Lung (tissue), 12 donors: Measurements from ENCODE around the gene FGF14. TPM values are rescaled to one million over a fixed set of nuclear protein-coding genes. Genes with fewer than 3 reads are reported as not detected.

Experiments
- ATAC-seq: fragments of 200-7000 bp; cut with Tn5 transposase; one replicate; pipeline ENCODE4 v1.9.1; 2020; ENCODE audit warnings: moderate number of reproducible peaks; ENCODE audit not compliant: insufficient read depth, low FRiP score
- DNase-seq, 3 donors: peaks; one replicate each; pipeline ENCODE4 v3.0.0-alpha.2; 2013 to 2017
- H3K27ac ChIP-seq, 2 donors: one replicate each; pipeline ENCODE4 v1.5.1; 2013; ENCODE audit warnings: mild to moderate bottlenecking in 2 of 2, moderate library complexity in 2 of 2, control low read depth in 1 of 2, inconsistent platforms in 1 of 2, low read depth in 1 of 2, low read length in 1 of 2
- H3K27me3 ChIP-seq, 3 donors: one replicate each; pipeline ENCODE4 v1.5.1; 2013; ENCODE audit warnings: low read length in 2 of 3; ENCODE audit not compliant: control insufficient read depth in 3 of 3, insufficient read depth in 3 of 3
- H3K36me3 ChIP-seq, 4 donors: one replicate each; pipeline ENCODE4 v1.5.1; 2013; ENCODE audit warnings: low read length in 4 of 4, mild to moderate bottlenecking in 1 of 4, moderate library complexity in 1 of 4; ENCODE audit not compliant: control insufficient read depth in 4 of 4, insufficient read depth in 4 of 4
- H3K4me1 ChIP-seq, 5 donors: one replicate each; pipeline ENCODE4 v1.5.1; 2013; ENCODE audit warnings: low read length in 5 of 5, mild to moderate bottlenecking in 2 of 5, moderate library complexity in 1 of 5; ENCODE audit not compliant: control insufficient read depth in 5 of 5, insufficient read depth in 5 of 5
- H3K4me3 ChIP-seq: one replicate; pipeline ENCODE4 v1.5.1; 2013; ENCODE audit warnings: mild to moderate bottlenecking, control low read depth, moderate library complexity
- H3K9ac ChIP-seq, 2 donors: one replicate each; pipeline ENCODE4 v1.5.1; 2013; ENCODE audit warnings: low read length in 2 of 2, control low read depth in 1 of 2; ENCODE audit not compliant: insufficient read depth in 1 of 2
- H3K9me3 ChIP-seq, 4 donors: one replicate each; pipeline ENCODE4 v1.5.1; 2013; ENCODE audit warnings: low read length in 3 of 4, mild to moderate bottlenecking in 1 of 4, moderate library complexity in 1 of 4; ENCODE audit not compliant: control insufficient read depth in 4 of 4, insufficient read depth in 3 of 4
- WGBS, 2 donors: extraction: QIAGEN DNeasy Blood & Tissue Kit; methylation state at CpG; one replicate each; pipeline ENCODE4 v1.1.7; 2013; 5-methylcytosine and 5-hydroxymethylcytosine counted together
- polyA plus RNA-seq, 2 donors: library from polyadenylated mRNA; stranded (reverse); fragments of 200-250 nt; gene quantifications; one replicate each; pipeline ENCODE4 v1.2.1, GENCODE V29; 2013
- total RNA-seq, 2 donors: library from RNA; depleted of rRNA in 1 of 2; stranded (reverse); fragments of >200 nt in 1 of 2; gene quantifications; one replicate each; pipeline ENCODE4 v1.2.1, GENCODE V29; 2014 to 2021
- TF ChIP-seq, protein P1 (sequence below): IDR thresholded peaks from 2 replicates; pipeline ENCODE4 v1.5.1; 2012; ENCODE audit warnings: mild to moderate bottlenecking; ENCODE audit errors: control extremely low read depth, extremely low read depth
- donor health status: control.
- donor health status: control.
- donor health status: Bipolar disorder and iron deficiency.
- donor health status: healthy.
- donor health status: DM: yes; HTN: yes; CAD: no.

The FGF14 gene
- total and polyA plus RNA-seq, 4 donors, result 0.59 to 12.9 (median 2.3) TPM

GRCh38 chr13:101898676-101899075 is 503.2 kb downstream of the FGF14 start:
- Histone ChIP-seq H3K36me3 (no peaks in the 10 kb centered on the region), H3K4me1 (no peaks in the 10 kb centered on the region), H3K27ac (no peak overlapping the region), H3K9me3 (no peaks in the 10 kb centered on the region), H3K27me3 (no peaks in the 10 kb centered on the region), H3K9ac (no peak overlapping the region), H3K4me3 (no peak overlapping the region)
- TF ChIP-seq, protein P1, sequence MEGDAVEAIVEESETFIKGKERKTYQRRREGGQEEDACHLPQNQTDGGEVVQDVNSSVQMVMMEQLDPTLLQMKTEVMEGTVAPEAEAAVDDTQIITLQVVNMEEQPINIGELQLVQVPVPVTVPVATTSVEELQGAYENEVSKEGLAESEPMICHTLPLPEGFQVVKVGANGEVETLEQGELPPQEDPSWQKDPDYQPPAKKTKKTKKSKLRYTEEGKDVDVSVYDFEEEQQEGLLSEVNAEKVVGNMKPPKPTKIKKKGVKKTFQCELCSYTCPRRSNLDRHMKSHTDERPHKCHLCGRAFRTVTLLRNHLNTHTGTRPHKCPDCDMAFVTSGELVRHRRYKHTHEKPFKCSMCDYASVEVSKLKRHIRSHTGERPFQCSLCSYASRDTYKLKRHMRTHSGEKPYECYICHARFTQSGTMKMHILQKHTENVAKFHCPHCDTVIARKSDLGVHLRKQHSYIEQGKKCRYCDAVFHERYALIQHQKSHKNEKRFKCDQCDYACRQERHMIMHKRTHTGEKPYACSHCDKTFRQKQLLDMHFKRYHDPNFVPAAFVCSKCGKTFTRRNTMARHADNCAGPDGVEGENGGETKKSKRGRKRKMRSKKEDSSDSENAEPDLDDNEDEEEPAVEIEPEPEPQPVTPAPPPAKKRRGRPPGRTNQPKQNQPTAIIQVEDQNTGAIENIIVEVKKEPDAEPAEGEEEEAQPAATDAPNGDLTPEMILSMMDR, result no peak
- ATAC-seq (no peak), DNase-seq (no peak)

DNA sequence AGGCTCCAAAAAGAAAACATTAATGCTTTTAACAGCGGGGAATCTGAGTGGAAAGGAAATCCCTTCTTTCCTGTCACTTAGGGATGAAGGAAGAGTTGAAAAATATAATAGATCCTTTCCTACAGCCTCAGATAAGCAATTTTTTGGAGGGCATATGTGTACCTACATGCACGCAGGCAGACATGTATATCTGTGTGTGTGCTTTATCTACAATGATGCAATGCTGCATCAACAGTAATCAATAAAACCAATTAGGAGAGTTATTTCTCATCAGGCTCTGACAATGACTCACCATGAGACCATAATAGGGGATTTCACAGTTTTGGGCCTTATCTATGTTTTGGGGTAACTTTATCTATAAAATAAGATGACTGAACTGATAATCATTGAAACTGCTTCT is 505.3 kb downstream of the FGF14 start:
- Histone ChIP-seq H3K4me1 (no peaks in the 10 kb centered on the region), H3K27ac (no peak overlapping the region), H3K9me3 (no peaks in the 10 kb centered on the region), H3K36me3 (no peaks in the 10 kb centered on the region), H3K9ac (no peak overlapping the region), H3K4me3 (no peak overlapping the region), H3K27me3 (no peaks in the 10 kb centered on the region)
- ATAC-seq (no peak), DNase-seq (no peak)
- TF ChIP-seq, protein P1, result no peak
- WGBS, 2 donors, result 65 to 66% methylated on average over 2 of the region's 2 CpGs

GRCh38 chr13:101893021-101893420 is 508.8 kb downstream of the FGF14 start:
- H3K27me3 ChIP-seq, result no peaks in the 10 kb centered on the region
- ATAC-seq (no peak), DNase-seq (no peak)
- 17 to 78% methylated on average over 1 of the region's 1 CpG for WGBS, 2 donors
- TF ChIP-seq, protein P1, result no peak
- H3K4me1 ChIP-seq, result no peaks in the 10 kb centered on the region
- H3K9ac ChIP-seq, result no peak overlapping the region
- no peak overlapping the region for H3K27ac ChIP-seq
- no peak overlapping the region for H3K4me3 ChIP-seq
- H3K36me3 ChIP-seq, result no peaks in the 10 kb centered on the region
- no peaks in the 10 kb centered on the region for H3K9me3 ChIP-seq

DNA sequence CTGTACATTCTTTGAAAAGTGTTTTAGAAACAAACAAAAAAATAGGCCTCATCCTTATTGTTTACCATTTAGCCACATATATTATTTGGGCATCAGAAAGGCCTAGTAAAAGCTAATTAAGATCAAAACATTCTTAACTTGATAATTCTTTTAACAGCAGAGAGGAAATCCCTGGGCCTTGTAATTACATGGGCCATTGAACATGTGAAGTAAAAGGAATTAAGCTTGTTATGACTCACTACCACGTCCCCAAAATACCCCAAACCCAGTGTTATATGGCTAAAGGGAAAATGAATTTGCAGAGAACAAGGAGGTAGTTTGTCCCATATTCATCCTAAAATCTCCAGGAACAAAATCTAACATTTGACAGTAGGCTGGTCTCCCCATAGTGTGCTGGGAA is 509.6 kb downstream of the FGF14 start:
- Histone ChIP-seq H3K4me1 (no peaks in the 10 kb centered on the region), H3K36me3 (no peaks in the 10 kb centered on the region), H3K27ac (no peak overlapping the region), H3K9ac (no peak overlapping the region), H3K9me3 (no peaks in the 10 kb centered on the region), H3K27me3 (no peaks in the 10 kb centered on the region), H3K4me3 (no peak overlapping the region)
- TF ChIP-seq, protein P1, result no peak
- 42 to 52% methylated on average over 1 of the region's 1 CpG for WGBS, 2 donors
- ATAC-seq (no peak), DNase-seq (no peak)
